ENCODE data around the gene SCN2A.
"Not testable (repeated sequence)": the region's sequence is repeated elsewhere in the genome, so short reads cannot be mapped to it uniquely, and the experiment has no call there.

SCN2A gene

GRCh38 chr2:165253178-165253577, 14.0 kb downstream of the SCN2A start:
- no peak for DNase-seq (ENCODE audit: low spot score)

- DNase-seq (ENCODE audit: low spot score) = no peak
These were observed 17.4 kb downstream of the SCN2A start for GRCh38 chr2:165256618-165257017.

- DNase-seq (ENCODE audit: low spot score) = not testable (repeated sequence)
These were observed 21.1 kb downstream of the SCN2A start for GRCh38 chr2:165260347-165260746.

- peak; percentile 6 for DNase-seq (ENCODE audit: low spot score)
These were observed 29.5 kb downstream of the SCN2A start for GRCh38 chr2:165268754-165269153.

GRCh38 chr2:165273176-165273575, 34.0 kb downstream of the SCN2A start:
- DNase-seq (ENCODE audit: low spot score) = no peak

GRCh38 chr2:165274698-165275097, 35.5 kb downstream of the SCN2A start:
- no peak for DNase-seq (ENCODE audit: low spot score)

GRCh38 chr2:165275932-165276331, 36.7 kb downstream of the SCN2A start:
- no peak for DNase-seq (ENCODE audit: low spot score)

- DNase-seq (ENCODE audit: low spot score) = no peak
These were observed 38.1 kb downstream of the SCN2A start for GRCh38 chr2:165277295-165277694.

GRCh38 chr2:165277860-165278656, 38.8 kb downstream of the SCN2A start:
- no peak for DNase-seq (ENCODE audit: low spot score)

GRCh38 chr2:165280356-165280755, 41.1 kb downstream of the SCN2A start:
- DNase-seq (ENCODE audit: low spot score) = no peak

- no peak for DNase-seq (ENCODE audit: low spot score)
These were observed 42.2 kb downstream of the SCN2A start for GRCh38 chr2:165281387-165281786.

- DNase-seq (ENCODE audit: low spot score) = no peak
These were observed 44.1 kb downstream of the SCN2A start for GRCh38 chr2:165283342-165283741.

GRCh38 chr2:165287094-165287778, 48.0 kb downstream of the SCN2A start:
- DNase-seq (ENCODE audit: low spot score) = no peak

- DNase-seq (ENCODE audit: low spot score) = no peak
These were observed 49.9 kb downstream of the SCN2A start for GRCh38 chr2:165289069-165289468.

- DNase-seq (ENCODE audit: low spot score) = peak; percentile 88
These were observed 54.5 kb downstream of the SCN2A start for GRCh38 chr2:165293440-165294420.

- DNase-seq (ENCODE audit: low spot score) = no peak
These were observed 55.7 kb downstream of the SCN2A start for GRCh38 chr2:165294912-165295311.

- DNase-seq (ENCODE audit: low spot score) = no peak
These were observed 56.4 kb downstream of the SCN2A start for GRCh38 chr2:165295643-165296042.

- no peak for DNase-seq (ENCODE audit: low spot score)
These were observed 66.3 kb downstream of the SCN2A start for GRCh38 chr2:165305391-165306096.

- DNase-seq (ENCODE audit: low spot score) = no peak
These were observed 68.1 kb downstream of the SCN2A start for GRCh38 chr2:165307317-165307716.

- DNase-seq (ENCODE audit: low spot score) = no peak
These were observed 72.7 kb downstream of the SCN2A start for GRCh38 chr2:165311949-165312348.

- DNase-seq (ENCODE audit: low spot score) = no peak
These were observed 73.8 kb downstream of the SCN2A start for GRCh38 chr2:165312999-165313398.

GRCh38 chr2:165313509-165313908, 74.3 kb downstream of the SCN2A start:
- DNase-seq (ENCODE audit: low spot score) = no peak

Data from SW480 (cell line).